Ovary (tissue), 9 donors: ENCODE results near the gene ARNT2. TPM values are rescaled to one million over a fixed set of nuclear protein-coding genes. Genes with fewer than 3 reads are reported as not detected.

Experiments used
- DNase-seq, 5 donors: peaks; one replicate each; pipeline ENCODE4 v3.0.0-alpha.2; 2019 to 2020
- H3K27ac ChIP-seq, 2 donors: fragments of 200-600 bp; one replicate each; pipeline versions ENCODE4 v1.5.1 to v1.8.0; 2019 to 2022
- H3K27me3 ChIP-seq: fragments of 200-600 bp; one replicate; pipeline ENCODE4 v1.8.0; 2022
- H3K36me3 ChIP-seq: fragments of 200-600 bp; sonication (generic); one replicate; pipeline ENCODE4 v1.5.1; 2019
- H3K4me1 ChIP-seq: one replicate; pipeline ENCODE4 v1.8.1; 2013; ENCODE audit warnings: mild to moderate bottlenecking, moderate library complexity; ENCODE audit not compliant: insufficient read depth
- H3K4me3 ChIP-seq: fragments of 200-600 bp; sonication (generic); one replicate; pipeline ENCODE4 v1.5.1; 2017
- H3K9me3 ChIP-seq, 2 donors: fragments of 200-600 bp in 1 of 2; sonication (generic) in 1 of 2; one replicate each; pipeline versions ENCODE4 v1.5.1 to v1.8.1; 2013 to 2019; ENCODE audit warnings: mild to moderate bottlenecking in 1 of 2, moderate library complexity in 1 of 2
- EP300 ChIP-seq: sonication (generic); formaldehyde crosslinking; IDR thresholded peaks from one replicate; pipeline ENCODE4 v1.6.1; 2017; ENCODE audit warnings: antibody characterized with exemption
- POLR2A ChIP-seq: fragments of 450-650 bp; IDR thresholded peaks from one replicate; pipeline ENCODE4 v1.6.1; 2017; ENCODE audit warnings: antibody characterized with exemption, mild to moderate bottlenecking, moderate library complexity
- WGBS, 3 donors: extraction: QIAGEN DNeasy Blood & Tissue Kit in 1 of 3; methylation state at CpG; one replicate each; pipeline versions ENCODE4 v1.1.5 to v1.1.7; 2013 to 2017; 5-methylcytosine and 5-hydroxymethylcytosine counted together
- intact Hi-C, 4 donors: fragments of 100-400 bp; cut with DNase I; formaldehyde crosslinking; loops; one replicate each; pipeline versions ENCODE4 v1.11.0 to v1.15.1; 2022 to 2023
- polyA plus RNA-seq, 2 donors: library from polyadenylated mRNA; stranded (reverse); fragments of 200-250 nt in 1 of 2; fragments of 350-450 nt in 1 of 2; fragmentation: Illumina TruSeq in 1 of 2; extraction: RNeasy Lipid Tissue Mini Kit (QIAGEN cat#74804) in 1 of 2; gene quantifications; one replicate each; pipeline ENCODE4 v1.2.3, GENCODE V29; 2013 to 2014
- total RNA-seq, 7 donors: library from RNA; depleted of rRNA in 2 of 7; stranded (reverse); fragments of >200 nt in 2 of 7; fragmentation: NEBNext Ultra II Directional in 3 of 7; extraction: Animal tissue kit (Norgen Biotek cat#: 25700) in 3 of 7; gene quantifications; one replicate each; pipeline versions ENCODE4 v1.1.0 to v1.2.4, GENCODE V29; 2016 to 2023
- TF ChIP-seq, protein P1 (sequence below), 3 donors: fragments of 450-650 bp in 2 of 3; fragments of 200-600 bp in 1 of 3; IDR thresholded peaks; one replicate each; pipeline versions ENCODE4 v1.5.1 to v1.8.0; 2016 to 2022; ENCODE audit warnings: antibody characterized with exemption in 3 of 3, mild to moderate bottlenecking in 1 of 3
- donor health status: DM: no; HTN: no; CAD: no; lungs with moderate emphysema.
- donor health status: DM: no; HTN: no; CAD: no.
- donor health status: Bipolar disorder and iron deficiency.
- donor health status: DM: yes; HTN: yes; CAD: no.
- donor health status: DM: no; HTN: no; CAD: no.
- donor health status: DM: yes; HTN: yes; CAD: no.

The ARNT2 gene
- total and polyA plus RNA-seq, 9 donors, result 11.0 to 20.5 (median 16.2) TPM

- H3K9me3 ChIP-seq, result no peaks in the 10 kb centered on the region
- no peak for DNase-seq
- no peak overlapping the region for H3K27ac ChIP-seq
- H3K4me3 ChIP-seq, result no peak overlapping the region
- 91 to 95% (median 94%) methylated on average over 2 of the region's 2 CpGs for WGBS, 3 donors
- H3K4me1 ChIP-seq, result peaks cover 11% of the 10 kb centered on the region
- no peaks in the 10 kb centered on the region for H3K36me3 ChIP-seq
- no peaks in the 10 kb centered on the region for H3K27me3 ChIP-seq
- intact Hi-C loops, result no loop called here
- TF ChIP-seq, protein P1, sequence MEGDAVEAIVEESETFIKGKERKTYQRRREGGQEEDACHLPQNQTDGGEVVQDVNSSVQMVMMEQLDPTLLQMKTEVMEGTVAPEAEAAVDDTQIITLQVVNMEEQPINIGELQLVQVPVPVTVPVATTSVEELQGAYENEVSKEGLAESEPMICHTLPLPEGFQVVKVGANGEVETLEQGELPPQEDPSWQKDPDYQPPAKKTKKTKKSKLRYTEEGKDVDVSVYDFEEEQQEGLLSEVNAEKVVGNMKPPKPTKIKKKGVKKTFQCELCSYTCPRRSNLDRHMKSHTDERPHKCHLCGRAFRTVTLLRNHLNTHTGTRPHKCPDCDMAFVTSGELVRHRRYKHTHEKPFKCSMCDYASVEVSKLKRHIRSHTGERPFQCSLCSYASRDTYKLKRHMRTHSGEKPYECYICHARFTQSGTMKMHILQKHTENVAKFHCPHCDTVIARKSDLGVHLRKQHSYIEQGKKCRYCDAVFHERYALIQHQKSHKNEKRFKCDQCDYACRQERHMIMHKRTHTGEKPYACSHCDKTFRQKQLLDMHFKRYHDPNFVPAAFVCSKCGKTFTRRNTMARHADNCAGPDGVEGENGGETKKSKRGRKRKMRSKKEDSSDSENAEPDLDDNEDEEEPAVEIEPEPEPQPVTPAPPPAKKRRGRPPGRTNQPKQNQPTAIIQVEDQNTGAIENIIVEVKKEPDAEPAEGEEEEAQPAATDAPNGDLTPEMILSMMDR (IDR thresholded peaks at IDR 0.05), result no peak
- TF ChIP-seq EP300 (no peak), POLR2A (no peak)
Observed at GRCh38 chr15:80432345-80432702, 28.1 kb downstream of the ARNT2 start.

DNA sequence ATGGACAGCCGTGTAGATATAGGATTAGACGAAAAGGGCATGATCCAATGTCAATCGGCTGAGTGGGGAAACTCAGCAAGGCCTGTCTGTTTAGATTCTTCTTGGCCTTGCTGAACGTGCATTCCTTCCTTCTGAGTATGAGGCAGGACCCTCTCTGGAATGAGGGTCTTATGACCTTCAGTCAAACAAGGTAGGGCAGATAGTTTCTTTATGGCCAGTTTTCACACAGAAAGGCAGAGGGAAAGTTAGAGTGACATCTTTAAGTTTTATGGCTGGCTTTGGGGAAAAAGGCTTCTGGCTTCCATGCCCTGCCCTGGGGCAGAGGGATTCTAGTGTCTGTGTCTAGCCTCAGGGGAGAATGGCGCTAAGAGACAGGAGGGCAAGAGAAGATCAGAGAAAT, 29.7 kb downstream of the ARNT2 start:
- intact Hi-C loops, result no loop called here
- Histone ChIP-seq H3K4me1 (peaks cover 11% of the 10 kb centered on the region), H3K4me3 (no peak overlapping the region), H3K9me3 (no peaks in the 10 kb centered on the region), H3K27ac (no peak overlapping the region), H3K27me3 (no peaks in the 10 kb centered on the region), H3K36me3 (no peaks in the 10 kb centered on the region)
- 83 to 87% (median 83%) methylated on average over 5 of the region's 5 CpGs for WGBS, 3 donors
- no peak for DNase-seq
- TF ChIP-seq, protein P1 (IDR thresholded peaks at IDR 0.05), result no peak
- TF ChIP-seq EP300, result no peak
- TF ChIP-seq POLR2A, result no peak

DNA sequence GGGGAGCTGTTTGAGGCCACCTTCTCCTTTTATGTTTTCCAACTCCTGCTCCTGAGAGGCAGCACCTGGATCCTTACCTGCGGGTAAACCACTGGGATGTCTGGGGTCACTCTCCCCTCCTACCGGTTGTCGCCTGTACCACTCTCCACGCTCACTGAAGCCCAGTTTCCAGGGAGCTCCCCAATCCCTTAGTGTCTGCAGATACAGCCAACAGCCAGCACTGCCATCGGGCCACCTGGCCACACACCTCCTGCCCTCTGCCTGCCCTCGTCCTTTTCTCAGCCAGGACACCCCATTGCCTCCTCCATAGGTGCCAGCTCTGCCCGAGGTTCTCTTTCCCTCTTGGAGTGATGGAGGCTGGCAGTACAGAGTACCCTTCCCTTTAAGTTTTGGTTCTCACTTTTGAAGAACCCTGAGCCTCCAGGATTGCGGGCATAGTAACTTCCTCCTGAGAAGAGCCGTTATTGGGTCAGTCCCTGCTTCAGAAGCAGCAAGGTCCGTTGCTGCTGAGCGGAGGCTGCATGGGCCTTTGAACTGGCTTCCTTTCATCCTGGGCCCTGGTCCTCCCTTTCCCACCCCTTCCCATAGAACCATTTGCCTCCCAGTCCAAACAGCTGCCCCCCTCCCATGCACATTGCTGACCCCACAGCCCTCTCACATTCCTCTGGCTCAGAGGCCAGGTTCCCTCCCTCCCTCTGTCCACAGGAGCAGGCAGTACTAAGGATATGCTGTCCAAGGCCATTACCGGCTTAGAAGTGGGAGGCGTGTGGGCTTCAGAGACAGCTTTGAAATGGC, 30.9 kb downstream of the ARNT2 start:
- Histone ChIP-seq H3K27me3 (no peaks in the 10 kb centered on the region), H3K36me3 (no peaks in the 10 kb centered on the region), H3K4me1 (peaks cover 11% of the 10 kb centered on the region), H3K27ac (no peak overlapping the region), H3K9me3 (no peaks in the 10 kb centered on the region), H3K4me3 (no peak overlapping the region)
- 44 to 57% (median 52%) methylated on average over 13 of the region's 13 CpGs for WGBS, 3 donors
- intact Hi-C loops, result no loop called here
- peak in 3 of 5 donors; percentile 46 to 72 (median 61) for DNase-seq
- TF ChIP-seq EP300 (no peak), POLR2A (no peak)
- TF ChIP-seq, protein P1 (IDR thresholded peaks at IDR 0.05), result no peak

- no peak for DNase-seq
- intact Hi-C loops, result no loop called here
- TF ChIP-seq, protein P1 (IDR thresholded peaks at IDR 0.05), result no peak
- TF ChIP-seq POLR2A, result no peak
- TF ChIP-seq EP300, result no peak
- H3K27ac ChIP-seq, result no peak overlapping the region
- no peak overlapping the region for H3K4me3 ChIP-seq
- 92 to 94% (median 92%) methylated on average over 13 of the region's 13 CpGs for WGBS, 3 donors
- peaks cover 11% of the 10 kb centered on the region for H3K4me1 ChIP-seq
- no peaks in the 10 kb centered on the region for H3K36me3 ChIP-seq
- H3K27me3 ChIP-seq, result no peaks in the 10 kb centered on the region
- no peaks in the 10 kb centered on the region for H3K9me3 ChIP-seq
Observed at GRCh38 chr15:80436511-80437307, 32.5 kb downstream of the ARNT2 start.
